Renal pelvis (tissue), 4 donors: ENCODE measurements around the gene HAND1. TPM values are rescaled to one million over a fixed set of nuclear protein-coding genes. Genes with fewer than 3 reads are reported as not detected.

Experiments used
- DNase-seq: peaks from one replicate; pipeline ENCODE4 v3.0.0-alpha.2; 2013
- polyA plus RNA-seq, 3 donors: library from polyadenylated mRNA; unstranded; fragments of 120-200 nt; gene quantifications; one replicate each; pipeline ENCODE4 v1.2.1, GENCODE V29; 2013; ENCODE audit not compliant: insufficient read length in 3 of 3

Gene HAND1
- polyA plus RNA-seq, 3 donors, result not detected

- DNase-seq, result no peak
Observed at GRCh38 chr5:154506049-154506715, 28.2 kb upstream of the HAND1 start.

- no peak for DNase-seq
Observed at GRCh38 chr5:154505567-154505966, 27.5 kb upstream of the HAND1 start.

- DNase-seq, result no peak
Observed at GRCh38 chr5:154503698-154504039, 25.6 kb upstream of the HAND1 start.

DNA sequence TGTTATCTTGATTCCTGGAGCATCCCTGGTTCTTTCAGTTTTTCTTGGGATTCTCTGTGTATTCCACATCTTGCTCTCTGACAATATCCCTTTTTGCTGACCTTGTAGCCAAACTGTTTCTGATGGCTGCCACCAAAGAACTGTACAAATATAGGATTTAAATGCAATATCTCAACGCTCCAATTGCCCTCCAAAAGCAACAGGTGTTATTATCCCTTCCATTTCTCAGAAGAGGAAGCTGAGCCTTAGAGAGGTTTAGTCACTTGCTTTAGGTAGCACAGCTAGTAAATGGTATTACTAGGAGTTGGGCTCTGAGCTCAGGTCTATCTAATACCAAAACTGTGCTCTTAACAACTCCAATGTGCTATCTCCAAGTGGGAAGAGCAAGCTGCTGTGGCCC, 24.2 kb upstream of the HAND1 start:
- no peak for DNase-seq

- no peak for DNase-seq
Observed at GRCh38 chr5:154501566-154501965, 23.5 kb upstream of the HAND1 start.

- DNase-seq, result no peak
Observed at GRCh38 chr5:154498994-154499393, 21.0 kb upstream of the HAND1 start.

DNA sequence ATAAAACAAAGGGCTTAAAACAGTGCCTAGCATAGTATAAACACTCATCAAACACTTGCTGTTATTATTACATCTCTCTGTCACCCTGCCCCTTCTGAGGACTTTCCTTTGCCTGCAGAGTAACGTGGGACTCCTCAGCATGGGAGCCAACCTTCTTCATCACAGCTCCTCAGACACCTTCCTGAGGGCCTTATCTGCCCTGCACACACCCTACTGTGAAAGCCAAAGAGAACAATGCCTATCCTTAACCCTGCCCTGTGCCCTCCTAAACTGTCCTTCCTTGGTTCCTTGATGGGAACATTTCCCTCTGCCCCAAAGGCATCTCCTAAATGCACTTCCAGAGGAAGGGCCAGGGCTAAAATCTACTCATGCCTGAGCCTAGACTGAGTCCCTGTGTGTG, 20.6 kb upstream of the HAND1 start:
- DNase-seq, result no peak

DNA sequence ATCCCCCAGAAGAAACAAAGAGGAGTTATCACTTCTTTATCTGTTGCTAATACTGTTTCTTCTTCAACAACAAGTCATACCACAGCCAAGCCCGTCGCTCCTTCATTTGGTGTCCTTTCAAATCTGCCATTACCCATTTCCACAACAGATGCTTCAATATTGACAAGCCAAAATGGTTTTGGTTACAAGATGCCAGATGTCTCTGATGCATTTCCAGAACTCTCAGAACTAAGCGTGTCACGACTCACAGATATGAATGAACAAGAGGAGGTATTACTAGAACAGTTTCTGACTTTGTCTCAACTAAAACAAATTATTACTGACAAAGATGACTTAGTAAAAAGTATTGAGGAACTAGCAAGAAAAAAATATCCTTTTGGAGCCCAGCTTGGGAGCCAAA, 16.0 kb upstream of the HAND1 start:
- no peak for DNase-seq

DNA sequence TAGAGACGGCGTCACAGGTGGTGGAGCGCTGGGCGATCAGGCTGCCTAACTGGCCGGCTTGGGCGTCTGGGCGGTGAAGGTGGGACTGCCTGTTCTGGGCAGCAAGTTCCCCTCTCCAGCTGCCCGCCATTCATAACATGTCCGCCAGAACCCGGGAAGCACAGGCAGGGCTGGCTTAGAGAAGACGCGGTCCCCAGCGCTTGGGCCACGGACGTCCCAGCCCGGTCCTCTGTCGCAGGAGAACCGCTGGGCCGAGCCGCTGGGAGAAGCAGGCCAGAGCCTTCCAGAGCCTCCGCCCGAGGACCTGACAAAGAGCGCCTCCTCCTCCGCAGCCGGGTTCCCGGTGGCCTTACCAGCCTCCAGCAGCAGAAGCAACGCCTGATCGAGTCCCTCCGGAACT, 15.2 kb upstream of the HAND1 start:
- DNase-seq, result no peak

DNA sequence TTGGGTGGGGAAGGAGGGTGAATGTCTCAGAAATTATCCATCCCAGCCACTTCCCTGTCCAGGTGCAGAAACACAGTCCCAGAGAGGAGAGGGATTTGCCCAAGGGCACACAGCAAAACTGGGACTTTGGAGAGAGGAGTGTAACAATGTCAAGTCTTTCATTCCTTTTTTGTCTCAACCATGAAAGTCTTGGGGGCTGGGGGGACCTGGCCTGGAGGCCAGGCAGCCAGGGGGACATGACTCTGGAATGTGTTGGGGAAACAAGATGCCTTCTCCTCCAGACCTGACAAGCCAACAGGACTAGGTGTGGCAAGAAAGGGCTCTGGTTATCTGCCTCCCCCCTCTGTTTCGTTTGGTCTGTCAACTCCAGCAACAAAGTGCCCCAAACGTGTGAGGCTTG, 13.9 kb upstream of the HAND1 start:
- no peak for DNase-seq

GRCh38 chr5:154487541-154487940, 9.5 kb upstream of the HAND1 start:
- DNase-seq, result no peak

DNA sequence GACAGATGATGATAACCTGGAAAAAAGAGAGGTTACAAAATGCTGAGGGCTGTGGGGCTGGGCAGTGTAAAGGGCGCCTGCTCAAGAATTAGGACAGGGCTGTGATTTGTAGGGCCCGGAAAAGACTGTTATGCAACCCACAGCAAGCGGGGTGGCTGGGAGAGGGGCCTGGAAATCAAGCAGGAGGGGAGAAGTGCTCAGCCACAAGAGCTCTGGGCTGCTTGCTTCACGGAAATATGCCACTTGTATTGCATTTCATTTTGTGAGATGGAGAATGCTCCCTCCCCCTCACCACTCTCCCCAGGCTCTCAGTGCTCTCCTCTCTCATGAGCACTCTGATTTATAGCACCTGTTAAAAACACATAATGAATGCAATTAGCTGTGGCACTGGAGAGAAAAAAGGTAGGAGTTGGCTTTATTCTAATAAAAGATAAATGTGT, 8.4 kb upstream of the HAND1 start:
- no peak for DNase-seq

GRCh38 chr5:154485850-154486426, 7.9 kb upstream of the HAND1 start:
- no peak for DNase-seq

DNA sequence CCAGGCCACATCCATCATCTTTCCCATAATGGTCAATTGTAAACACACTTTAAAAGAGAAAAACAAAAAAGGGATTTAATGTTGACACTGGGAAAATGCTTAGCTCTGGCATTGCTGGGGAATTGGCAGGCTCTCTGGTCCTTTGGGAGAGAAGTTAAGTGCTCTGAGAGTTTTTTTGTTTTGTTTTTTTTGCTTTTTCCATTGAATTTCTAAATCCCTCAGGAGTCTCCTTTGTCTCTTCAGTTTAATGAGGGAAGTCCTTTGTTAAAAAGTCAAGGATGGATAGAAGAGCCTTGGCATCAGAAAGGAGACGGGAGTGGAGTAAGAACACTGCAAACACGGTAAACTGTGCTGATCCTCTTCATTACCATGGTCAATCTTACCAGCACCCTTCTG, 7.1 kb upstream of the HAND1 start:
- no peak for DNase-seq

- no peak for DNase-seq
Observed at GRCh38 chr5:154484393-154485095, 6.5 kb upstream of the HAND1 start.

DNA sequence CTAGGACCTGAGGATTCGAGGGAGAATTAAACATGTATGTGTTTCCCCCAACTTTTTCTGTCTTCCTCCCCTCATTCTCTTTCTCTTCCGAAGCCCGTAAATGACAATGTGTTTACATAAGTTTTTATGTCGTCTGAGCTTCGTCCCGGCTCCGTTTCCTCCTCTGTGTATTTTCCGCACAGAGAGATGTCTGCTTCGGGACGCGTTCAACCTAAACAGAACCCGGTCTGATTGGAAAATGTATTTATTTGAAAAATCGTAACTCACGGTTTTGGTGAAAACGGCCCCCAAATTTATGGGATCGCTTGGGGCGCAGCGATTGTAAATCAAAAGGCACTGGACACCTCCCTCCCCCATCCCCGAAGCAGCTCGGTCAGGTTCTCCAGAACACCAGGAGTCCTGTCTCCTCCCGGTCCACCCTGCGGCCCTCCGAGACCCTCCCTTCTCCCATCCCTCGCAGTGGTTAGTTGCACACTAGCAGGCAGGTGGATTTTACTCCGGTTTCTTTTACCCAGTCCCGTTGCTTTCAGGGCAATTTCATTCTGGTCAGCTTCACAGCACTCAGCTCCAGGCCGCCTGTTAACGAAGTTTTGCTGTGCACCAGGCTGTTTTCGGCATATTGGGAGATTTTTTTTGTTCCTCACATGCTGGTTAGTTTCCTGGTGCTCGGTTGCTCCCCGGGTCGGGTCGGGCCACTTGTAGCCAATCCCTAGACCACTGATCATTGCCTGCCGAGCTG, 5.8 kb upstream of the HAND1 start:
- DNase-seq, result no peak

DNA sequence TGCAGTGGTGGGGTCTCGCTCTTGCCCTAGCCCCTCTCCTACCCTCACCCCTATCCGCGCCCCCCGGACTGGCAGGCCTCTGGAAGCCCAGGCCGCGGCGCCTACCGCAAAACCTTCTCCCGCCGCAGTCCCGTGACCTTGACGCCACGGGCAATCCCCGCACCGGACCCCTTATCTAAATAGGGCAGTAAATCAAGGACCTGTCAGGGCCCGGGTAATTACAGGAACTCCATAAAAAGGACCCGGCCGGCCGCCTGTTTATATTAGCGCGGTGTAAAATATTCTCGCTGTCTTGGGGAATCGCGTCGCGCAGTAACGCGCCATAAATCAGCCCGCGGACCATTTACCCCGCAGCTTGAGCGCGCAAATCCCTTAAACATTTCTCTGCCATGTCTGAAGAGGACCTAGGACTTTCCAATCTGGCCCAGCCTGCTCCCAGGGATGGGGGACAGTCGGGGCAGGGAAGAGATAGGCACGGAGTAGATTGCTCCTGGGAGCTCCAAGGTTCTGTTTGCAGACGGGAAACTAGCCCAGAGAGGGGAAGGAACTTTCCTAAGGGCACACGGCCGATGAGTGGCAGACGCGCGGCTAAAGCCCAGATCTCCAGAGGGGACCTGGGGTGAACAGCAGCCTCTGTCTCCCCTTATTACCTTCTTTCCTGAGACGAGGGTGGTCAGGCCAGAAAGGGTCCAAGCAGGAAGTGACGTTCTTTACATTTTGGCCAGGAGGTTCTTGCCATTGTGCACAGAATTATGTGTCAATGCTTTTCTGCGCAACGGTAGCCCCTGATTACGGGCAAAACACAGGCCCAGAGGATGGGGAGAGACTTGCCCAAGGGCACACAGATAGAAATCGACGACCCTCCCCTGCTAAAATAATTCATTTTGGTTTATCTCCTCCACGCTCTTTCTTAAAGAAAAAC, 4.8 kb upstream of the HAND1 start:
- no peak for DNase-seq

GRCh38 chr5:154481584-154482381, 3.8 kb upstream of the HAND1 start:
- DNase-seq, result no peak

- DNase-seq, result no peak
Observed at GRCh38 chr5:154480847-154481246, 2.8 kb upstream of the HAND1 start.

DNA sequence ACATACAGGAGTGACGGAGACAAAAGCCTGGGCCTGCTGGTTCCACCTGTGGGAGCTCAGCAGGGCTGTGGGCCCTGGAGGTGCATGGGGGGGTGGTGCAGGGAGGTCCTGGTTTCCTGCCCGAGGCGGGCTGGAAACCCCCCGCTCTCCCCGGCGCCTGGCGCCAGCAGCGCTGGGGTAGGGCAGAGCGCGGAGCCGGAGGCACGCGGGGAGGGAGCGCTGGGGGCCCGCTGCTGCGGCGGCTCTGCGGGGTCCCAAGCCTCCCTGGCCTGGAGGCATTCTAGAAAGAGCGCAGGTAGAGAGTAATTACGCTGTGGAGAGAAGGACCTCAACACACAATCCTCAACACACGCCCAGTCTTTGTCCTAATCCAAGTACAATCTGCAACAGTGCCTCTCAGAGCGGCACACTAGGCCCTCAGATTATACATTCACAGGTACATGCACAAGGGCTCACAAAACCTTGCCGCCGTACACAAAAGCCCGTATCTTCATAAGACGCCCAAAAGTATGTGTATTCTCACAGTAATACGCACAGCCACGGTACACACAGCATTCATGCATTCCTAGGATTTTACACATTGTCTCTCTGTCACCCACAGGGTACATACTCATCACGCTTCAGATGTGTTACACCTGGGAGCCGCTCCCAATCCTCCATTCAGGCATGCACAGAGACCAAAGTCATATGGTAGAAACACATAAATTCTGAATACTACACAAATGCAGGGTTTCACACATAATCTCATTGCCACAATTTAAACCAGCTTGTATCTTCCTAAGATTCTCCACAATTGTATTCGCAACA, 2.1 kb upstream of the HAND1 start:
- DNase-seq, result no peak
